ENCODE results near the gene DOCK4.
"Not testable (repeated sequence)": the region's sequence is repeated elsewhere in the genome, so short reads cannot be mapped to it uniquely, and the experiment has no call there.

The DOCK4 gene

GRCh38 chr7:112129655-112130323 lies 76.4 kb downstream of the DOCK4 start:
- DNase-seq = no peak

GRCh38 chr7:112128461-112129425 lies 77.5 kb downstream of the DOCK4 start:
- not testable (repeated sequence) for DNase-seq

GRCh38 chr7:112128041-112128440 lies 78.2 kb downstream of the DOCK4 start:
- not testable (repeated sequence) for DNase-seq

GRCh38 chr7:112125250-112125649 lies 80.9 kb downstream of the DOCK4 start:
- DNase-seq = no peak

GRCh38 chr7:112124061-112124766 lies 82.0 kb downstream of the DOCK4 start:
- no peak for DNase-seq

DNA sequence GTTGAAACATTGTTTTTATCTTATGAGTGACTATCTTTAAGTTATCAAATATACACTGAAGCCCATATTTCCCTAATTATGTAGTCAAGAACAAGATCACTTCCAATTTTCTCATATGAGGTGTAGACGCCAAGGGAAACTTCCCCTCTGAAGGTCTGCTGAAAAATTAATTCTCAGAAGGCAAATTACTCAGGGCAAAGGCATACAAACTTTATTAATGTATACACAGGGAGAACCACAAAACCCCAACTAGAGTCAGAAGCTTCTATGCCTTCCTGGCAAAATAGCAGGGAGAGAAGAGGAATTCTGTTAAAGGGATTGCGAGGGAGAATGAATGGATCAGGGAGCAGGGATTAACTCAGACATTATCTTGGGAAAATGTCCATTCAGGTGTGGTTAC lies 83.4 kb downstream of the DOCK4 start:
- no peak for DNase-seq

- DNase-seq = no peak
These were observed 84.1 kb downstream of the DOCK4 start for GRCh38 chr7:112122144-112122543.

- no peak for DNase-seq
These were observed 84.9 kb downstream of the DOCK4 start for GRCh38 chr7:112121318-112121717.

DNA sequence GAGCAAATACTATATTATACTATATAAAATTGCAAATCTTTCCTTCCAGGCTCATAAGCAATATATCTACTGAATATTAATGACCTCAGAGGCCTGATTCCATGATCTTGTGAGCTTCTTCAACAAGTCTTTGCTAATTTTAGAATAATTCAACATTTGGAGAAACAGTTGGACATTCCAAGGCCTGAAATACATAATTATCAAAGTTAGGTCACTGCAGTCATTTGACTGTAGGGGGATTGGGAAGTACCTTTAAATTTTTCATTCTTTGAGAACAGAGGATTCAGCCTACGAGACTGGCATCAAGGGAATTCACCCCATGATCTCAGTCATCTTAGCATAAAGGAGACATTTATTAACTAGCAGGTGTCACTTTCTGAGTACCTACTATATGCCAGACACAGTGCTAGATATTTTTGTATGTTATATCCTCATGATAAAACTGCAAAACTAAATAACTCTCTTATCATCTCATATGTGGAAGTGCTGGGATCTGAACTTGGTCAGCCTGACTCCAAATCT lies 85.4 kb downstream of the DOCK4 start:
- DNase-seq = no peak

- DNase-seq = no peak
These were observed 87.3 kb downstream of the DOCK4 start for GRCh38 chr7:112118581-112119566.

DNA sequence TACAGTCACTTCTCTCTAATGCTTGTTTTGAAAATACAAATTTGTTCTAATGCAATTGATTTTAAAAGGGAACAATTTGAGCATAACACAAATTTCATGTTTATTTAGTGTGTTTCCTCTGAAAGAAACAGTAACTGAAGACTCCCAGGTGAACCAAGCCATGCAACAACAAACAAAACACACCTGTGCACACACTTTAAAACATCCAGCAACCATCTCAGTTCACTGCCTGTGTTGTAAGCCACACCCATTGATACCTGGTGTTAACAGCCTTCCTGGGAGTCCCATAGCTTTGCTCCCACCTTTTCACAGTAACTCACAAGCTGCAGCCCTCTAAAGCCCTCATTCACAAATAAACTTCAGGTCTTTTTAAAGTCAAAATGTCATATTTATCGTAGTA lies 89.3 kb downstream of the DOCK4 start:
- no peak for DNase-seq

GRCh38 chr7:112116358-112116757 lies 89.8 kb downstream of the DOCK4 start:
- no peak for DNase-seq

GRCh38 chr7:112115880-112116279 lies 90.3 kb downstream of the DOCK4 start:
- no peak for DNase-seq

GRCh38 chr7:112113913-112114575 lies 92.2 kb downstream of the DOCK4 start:
- no peak for DNase-seq

- peak in 1 of 2 donors; percentile 8 for DNase-seq
These were observed 93.4 kb downstream of the DOCK4 start for GRCh38 chr7:112112822-112113255.

GRCh38 chr7:112110651-112111050 lies 95.5 kb downstream of the DOCK4 start:
- DNase-seq = no peak

GRCh38 chr7:112110175-112110574 lies 96.0 kb downstream of the DOCK4 start:
- no peak for DNase-seq

- no peak for DNase-seq
These were observed 97.2 kb downstream of the DOCK4 start for GRCh38 chr7:112108981-112109380.

DNA sequence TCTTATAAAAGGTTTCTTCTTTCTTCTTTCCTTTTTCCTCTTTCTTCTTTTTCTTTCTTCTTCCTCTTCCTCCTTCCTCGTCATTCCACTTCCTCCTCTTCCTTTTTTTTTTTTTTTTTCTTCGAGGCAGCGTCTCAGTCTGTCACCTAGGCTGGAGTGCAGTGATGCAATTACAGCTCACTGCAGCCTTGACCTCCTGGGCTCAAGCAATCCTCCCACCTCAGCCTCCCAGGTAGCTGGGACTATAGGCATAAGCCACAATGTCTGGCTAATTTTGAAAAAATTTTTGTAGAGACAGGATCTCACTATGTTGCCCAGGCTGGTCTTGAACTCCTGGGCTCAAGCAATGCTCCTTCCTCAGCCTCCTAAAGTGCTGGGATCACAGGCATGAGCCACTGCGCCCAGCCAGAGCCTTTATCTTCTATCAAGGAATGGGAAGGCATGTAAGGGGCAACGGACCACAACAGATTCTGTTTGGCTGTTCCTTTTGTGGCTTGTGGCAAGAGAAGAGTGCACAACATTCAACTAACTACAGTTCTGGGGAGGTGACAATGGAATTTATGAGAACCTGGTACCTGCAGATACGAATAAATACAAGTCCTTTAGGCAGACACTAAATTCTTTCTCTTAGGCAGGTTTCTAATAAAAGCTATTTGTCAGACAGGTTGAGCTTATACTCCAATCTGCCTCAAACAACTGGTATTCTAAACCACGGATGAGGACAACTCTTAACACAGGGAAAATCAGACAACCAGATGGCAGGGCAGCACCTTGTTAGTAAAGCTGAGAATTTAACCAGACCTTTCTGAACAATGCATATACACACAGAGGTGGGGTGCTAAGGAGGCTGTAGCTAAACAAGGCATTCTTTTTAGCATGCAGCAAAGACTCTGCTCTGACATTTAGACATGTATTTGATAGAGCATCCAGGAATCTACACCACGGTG lies 100.3 kb downstream of the DOCK4 start:
- no peak for DNase-seq

DNA sequence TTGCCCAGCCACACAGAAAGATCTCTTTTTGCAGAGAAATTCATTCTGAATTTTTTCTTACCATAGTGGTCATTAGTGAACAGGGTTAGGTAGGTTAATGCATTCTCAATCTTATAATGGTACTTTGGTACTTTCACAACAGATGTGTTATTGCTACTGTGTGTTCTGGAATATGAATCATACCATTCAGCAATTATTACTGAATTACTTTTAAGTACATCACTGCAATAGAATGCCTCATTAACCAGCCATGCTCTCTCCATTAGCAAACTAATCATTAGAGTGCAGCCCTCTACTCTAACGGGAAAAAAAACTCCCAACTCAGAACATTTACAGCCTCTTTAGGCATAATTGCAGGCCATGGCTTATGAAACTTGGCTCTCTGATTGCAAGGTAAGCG lies 102.1 kb downstream of the DOCK4 start:
- no peak for DNase-seq
